ENCODE data around the gene MPIG6B.

DNA sequence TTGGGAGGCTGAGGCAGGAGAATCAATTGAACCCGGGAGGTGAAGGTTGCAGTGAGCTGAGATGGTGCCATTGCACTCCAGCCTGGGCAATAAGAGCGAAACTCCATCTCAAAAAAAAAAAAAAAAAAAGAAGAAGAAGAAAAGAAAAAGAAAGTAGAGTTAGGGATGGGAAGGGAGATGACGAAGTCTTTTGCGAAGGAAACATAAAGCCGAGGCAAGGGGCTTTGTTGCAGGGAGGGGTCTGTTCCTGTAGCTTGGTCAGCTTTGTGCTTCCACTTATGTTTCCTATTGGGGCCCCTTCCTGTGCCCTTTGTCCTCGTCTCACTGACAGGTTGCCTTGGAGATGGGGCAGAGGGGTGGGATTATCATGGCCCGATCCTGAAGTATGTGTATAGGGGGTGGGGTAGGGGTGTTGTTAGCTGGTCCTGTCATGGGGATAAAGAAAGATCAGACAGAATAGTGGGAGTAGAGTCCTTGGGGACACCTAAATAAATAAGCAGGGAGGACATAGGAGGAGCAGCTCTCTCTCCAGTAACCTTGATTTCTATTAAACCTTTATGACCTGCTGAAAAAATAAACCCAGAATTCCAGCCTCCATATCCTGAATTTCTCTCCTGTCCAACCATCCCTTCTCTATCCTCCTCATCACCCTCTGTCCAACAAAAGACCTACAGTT lies 14.3 kb downstream of the MPIG6B start:
- TF ChIP-seq, protein P1, sequence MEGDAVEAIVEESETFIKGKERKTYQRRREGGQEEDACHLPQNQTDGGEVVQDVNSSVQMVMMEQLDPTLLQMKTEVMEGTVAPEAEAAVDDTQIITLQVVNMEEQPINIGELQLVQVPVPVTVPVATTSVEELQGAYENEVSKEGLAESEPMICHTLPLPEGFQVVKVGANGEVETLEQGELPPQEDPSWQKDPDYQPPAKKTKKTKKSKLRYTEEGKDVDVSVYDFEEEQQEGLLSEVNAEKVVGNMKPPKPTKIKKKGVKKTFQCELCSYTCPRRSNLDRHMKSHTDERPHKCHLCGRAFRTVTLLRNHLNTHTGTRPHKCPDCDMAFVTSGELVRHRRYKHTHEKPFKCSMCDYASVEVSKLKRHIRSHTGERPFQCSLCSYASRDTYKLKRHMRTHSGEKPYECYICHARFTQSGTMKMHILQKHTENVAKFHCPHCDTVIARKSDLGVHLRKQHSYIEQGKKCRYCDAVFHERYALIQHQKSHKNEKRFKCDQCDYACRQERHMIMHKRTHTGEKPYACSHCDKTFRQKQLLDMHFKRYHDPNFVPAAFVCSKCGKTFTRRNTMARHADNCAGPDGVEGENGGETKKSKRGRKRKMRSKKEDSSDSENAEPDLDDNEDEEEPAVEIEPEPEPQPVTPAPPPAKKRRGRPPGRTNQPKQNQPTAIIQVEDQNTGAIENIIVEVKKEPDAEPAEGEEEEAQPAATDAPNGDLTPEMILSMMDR (IDR thresholded peaks at IDR 0.05) = no peak
- no peak for TF ChIP-seq EZH2phosphoT487 (IDR thresholded peaks at IDR 0.05)
- TF ChIP-seq EZH2 (IDR thresholded peaks at IDR 0.05) = no peak

Measured in neural progenitor cell (in vitro differentiated cells).